ENCODE results near the gene EID2B.

The EID2B gene

GRCh38 chr19:39532233-39533002, at the start of gene EID2B:
TSS of gene EID2B (minus strand) at chr19:39532852. CDS start at chr19:39532802, 50 bp downstream.
- peak; percentile 95 for DNase-seq

DNA sequence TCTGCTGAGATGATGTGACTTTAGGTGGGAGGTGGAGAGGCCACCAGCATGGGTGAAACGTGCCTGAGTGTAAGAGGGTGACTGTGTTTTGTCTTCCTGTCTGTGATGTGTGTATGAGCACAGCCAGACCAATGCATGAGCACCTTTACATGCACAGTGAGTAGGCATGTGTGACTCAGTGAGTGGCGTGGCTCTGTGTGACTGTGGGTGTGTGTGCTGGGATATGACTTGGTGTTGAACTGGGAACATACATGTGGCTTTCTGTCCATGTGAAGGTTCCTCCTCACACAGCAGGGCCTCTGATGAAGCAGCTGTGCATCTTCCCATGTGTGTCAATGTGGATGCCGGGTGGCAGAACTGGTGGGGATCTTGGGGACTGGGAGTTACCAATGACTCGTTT, 49.8 kb upstream of the EID2B start:
- DNase-seq, result no peak

- DNase-seq, result no peak
These were observed 36.0 kb upstream of the EID2B start for GRCh38 chr19:39568604-39569003.

DNA sequence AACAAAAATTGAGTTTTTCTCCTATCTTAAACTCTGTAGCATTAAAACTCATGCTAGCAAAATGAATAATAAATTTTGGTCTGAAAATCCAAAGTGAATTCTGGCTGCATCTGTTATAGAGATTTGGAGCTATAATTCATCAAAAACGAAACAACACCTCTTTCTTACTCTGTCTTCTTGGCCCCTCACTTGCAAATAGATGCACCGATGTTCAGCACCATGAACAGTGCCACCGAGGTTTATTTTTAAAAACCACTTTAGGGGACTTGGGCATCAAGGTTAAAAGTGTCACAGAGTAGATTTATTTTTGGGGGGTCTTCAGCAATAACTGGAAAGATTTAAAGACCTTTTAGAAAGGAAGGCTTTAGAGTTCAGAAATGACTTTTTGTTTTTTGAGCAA, 33.4 kb upstream of the EID2B start:
- DNase-seq, result no peak

DNA sequence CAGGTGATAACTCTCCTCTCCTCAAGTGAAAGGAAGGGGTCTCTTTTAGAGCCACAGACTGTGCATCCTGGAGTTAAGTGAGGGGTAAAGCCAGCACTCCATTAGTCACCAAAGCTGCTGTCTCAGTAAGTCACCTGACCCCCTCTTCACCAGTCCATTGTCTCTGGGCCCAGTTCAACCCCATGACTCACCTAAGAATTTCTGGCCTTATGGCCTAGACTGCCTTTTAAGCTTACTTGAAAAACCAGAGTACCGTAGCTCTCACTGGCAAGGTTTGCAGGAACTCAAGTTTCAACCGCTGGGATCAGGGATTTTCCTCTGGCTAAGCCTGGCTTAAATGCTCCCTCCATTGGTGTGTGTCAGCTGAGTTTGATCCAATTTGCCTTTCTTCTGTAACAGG, 30.8 kb upstream of the EID2B start:
- DNase-seq, result no peak

DNA sequence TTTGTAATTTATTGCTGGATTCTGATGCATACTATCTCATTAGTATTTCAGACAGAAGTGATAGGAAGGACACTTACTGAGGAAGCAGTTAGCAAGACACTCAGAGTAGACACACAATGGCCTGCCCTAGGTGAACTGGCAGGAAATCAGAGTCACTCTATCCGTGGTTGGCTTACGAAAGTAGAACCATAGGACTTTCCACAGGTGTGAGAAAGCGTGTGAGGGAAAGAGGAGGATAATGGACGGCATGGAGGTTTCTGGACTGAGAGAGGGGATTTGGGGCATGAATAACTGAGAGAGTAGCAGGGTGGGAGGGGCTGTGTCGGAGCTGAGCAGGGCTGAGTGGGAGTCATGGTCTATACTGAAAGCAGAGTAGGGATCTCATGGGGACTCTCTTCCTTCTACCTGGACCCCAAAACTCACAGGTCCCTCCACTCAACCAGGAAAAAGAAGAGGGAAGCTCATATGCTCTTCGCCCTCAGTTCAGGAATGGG, 26.0 kb upstream of the EID2B start:
- DNase-seq, result no peak

GRCh38 chr19:39557811-39558623, 25.4 kb upstream of the EID2B start:
- no peak for DNase-seq

- no peak for DNase-seq
These were observed 23.2 kb upstream of the EID2B start for GRCh38 chr19:39555883-39556282.

- no peak for DNase-seq
These were observed 22.2 kb upstream of the EID2B start for GRCh38 chr19:39554701-39555311.

DNA sequence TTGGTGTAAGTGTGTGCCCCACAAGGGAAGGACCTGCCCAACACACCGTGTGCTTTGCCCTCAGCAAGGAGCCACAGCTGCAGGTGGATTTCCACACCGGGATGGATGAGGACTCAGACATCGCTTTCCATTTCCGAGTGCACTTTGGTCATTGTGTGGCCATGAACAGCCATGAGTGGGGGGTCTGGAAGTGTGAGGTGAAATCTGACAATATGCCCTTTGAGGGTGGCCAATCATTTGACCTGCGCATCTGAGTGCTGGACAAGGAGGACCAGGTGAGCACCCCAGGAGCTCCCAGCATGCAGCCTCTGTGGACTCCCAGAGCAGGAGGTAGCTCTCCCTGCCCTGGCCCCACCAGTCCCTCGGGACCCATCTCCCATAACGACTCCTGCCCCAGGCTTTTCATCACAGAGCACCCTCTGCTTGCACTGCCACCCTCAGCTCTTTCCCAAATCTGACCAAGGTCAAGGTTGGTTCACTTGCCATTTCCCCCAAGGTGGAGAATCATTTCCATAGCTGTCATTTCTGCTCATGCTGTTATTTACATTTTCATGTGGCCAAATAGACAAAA, 20.5 kb upstream of the EID2B start:
- DNase-seq, result no peak

GRCh38 chr19:39550197-39550596, 17.5 kb upstream of the EID2B start:
- no peak for DNase-seq

GRCh38 chr19:39546599-39546998, 13.9 kb upstream of the EID2B start:
- no peak for DNase-seq

GRCh38 chr19:39544911-39545310, 12.3 kb upstream of the EID2B start:
- DNase-seq, result no peak

DNA sequence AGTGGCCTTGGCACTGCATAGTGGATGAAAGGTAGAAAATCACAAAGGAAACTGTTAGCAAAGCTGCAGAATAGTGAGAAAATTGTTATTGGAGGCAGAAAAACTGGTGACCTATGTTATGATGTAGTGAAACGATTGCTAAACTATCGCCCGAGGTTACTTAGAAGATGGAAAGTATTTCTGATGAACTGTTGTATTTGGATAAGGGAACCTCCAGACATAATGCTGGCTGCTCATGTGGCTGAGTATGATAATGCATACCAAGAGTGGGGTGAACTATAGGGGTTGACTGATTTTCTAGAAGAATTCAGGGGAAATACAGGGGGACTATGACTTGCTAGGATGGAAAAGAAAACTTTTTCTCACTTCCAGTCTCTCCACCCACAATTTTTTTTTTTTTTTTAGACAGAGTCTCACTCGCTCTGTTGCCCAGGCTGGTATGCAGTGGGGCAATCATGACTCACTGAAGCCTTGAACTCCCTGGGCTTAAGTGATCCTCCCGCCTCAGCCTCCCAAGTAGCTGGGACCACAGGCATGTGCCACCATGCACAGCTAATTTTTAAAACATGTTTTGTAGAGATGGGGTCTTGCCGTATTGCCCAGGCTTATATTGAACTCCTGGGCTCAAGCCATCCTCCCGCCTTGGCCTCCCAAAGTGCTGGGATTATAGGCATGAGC, 11.7 kb upstream of the EID2B start:
- DNase-seq, result no peak

DNA sequence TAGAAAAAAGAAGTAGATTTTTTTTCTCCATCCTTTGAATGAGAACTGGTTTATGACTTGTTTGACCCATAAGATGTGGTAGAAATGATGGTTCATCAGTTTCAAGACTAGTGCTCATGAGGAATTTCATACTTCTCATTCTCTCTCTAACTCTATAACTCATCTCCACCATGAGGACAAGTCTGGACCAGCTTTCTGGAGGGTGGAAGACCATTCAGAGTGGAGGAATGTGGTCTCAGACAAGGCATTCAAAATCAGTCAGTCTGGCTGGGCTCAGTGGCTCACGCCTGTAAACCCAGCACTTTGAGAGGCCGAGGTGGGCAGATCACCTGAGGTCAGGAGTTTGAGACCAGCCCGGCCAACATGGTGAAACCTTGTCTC, 10.8 kb upstream of the EID2B start:
- DNase-seq, result no peak

DNA sequence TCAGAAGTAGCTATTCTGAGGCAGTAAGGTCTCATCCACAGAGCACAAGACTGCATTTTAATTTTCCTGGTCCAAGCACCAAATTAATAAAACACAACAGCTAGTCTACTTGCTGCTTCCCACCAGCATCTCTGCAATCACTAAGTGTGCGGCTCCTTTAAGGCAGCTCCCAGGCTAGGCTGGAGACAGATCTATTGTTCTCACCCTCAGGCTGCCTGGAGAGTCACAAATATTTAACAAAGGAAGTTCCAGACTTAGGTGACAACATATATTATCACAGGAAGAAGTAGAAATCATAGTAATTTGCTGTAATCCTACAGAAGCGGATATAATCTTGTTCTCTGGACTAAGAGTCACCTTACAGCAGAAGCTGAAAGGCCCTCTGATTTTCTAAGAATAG, 9.6 kb upstream of the EID2B start:
- DNase-seq, result no peak

- DNase-seq, result no peak
These were observed 7.7 kb upstream of the EID2B start for GRCh38 chr19:39540333-39540673.

- DNase-seq, result peak; percentile 90
These were observed 7.1 kb upstream of the EID2B start, which contains the start of gene EID2 for GRCh38 chr19:39539518-39540332. TSS of gene EID2 (minus strand) at chr19:39540161. CDS start at chr19:39540079, 82 bp downstream.

DNA sequence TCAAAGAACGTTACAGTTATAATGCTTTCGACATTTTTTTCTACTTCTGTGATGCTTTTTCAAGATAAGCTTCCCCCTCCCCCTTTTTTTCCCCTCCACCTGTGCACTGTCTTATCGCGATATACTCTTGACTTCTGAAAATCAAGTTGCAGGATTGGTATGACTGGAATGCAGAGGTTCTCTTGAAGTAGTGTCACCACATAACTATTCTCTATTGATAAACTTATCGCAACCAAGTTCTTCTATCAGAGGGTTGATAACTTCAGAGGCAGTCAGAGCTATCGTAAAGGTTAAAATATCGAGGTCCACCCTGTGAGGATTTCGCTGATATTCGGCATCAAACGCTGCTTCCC, 6.5 kb upstream of the EID2B start:
- no peak for DNase-seq

DNA sequence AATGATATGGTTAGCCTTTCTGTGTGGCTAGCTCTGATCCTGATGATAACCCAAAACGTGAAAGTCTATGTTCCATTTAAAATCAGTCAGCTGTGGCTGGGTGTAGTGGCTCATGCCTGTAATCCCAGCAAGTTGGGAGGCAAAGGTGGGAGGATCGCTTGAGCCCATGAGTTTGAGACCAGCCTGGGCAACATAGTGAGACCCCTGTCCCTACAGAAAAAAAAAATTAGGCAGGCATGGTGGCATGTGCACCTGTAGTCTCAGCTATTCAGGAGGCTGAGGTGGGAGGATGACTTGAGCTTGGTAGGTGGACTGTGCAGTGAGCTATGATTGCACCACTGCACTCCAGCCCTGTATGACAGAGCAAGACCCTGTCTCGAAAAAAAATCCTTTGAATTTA, 1.1 kb upstream of the EID2B start:
- no peak for DNase-seq

DNA sequence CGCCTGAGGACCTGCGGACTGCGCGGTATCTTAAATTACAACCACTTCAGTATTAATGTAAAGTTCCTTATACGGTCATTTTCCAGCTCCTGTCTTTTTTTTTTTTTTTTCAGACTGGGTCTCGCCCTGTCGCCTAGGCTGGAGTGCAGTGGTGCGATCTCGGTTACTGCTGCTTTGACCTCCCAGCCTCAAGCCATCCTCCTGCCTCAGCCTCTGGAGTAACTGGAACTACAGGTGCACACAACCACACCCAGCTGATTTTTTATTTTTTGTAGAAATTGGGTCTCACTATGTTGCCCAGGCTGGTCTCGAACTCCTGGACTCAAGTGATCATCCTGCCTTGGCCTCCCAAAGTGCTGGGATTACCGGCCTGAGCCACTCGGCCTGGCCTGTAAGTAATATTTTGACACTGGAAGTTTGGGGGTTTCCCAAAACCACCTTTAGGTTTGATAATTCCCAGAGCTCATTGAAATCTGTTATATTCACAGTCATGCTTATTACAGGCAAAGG, 406 bp upstream of the EID2B start:
- DNase-seq, result no peak

GRCh38 chr19:39531834-39532232, 819 bp downstream of the EID2B start:
- no peak for DNase-seq

Data from GDM1 (cell line).